DND-41 (cell line): ENCODE data around the gene TCF12.

Source experiments
- ATAC-seq: fragments of 200-7000 bp; cut with Tn5 transposase; 3 replicates; pipeline ENCODE4 v1.9.1; 2021; ENCODE audit warnings: low read depth; ENCODE audit not compliant: insufficient read depth
- DNase-seq: peaks from one replicate; pipeline ENCODE4 v3.0.0-alpha.2; 2020
- H2AFZ ChIP-seq: 2 replicates; pipeline ENCODE4 v1.6.0; 2012; ENCODE audit warnings: low read depth, low read length
- H3K27ac ChIP-seq: 2 replicates; pipeline ENCODE4 v1.5.1; 2012; ENCODE audit warnings: low read length, inconsistent platforms
- H3K27me3 ChIP-seq: fragments of 200-600 bp; sonication (generic); 2 replicates; pipeline ENCODE4 v1.6.0; 2012; ENCODE audit warnings: low read length, mild to moderate bottlenecking, inconsistent platforms; ENCODE audit not compliant: insufficient read depth, poor library complexity
- H3K36me3 ChIP-seq: 2 replicates; pipeline ENCODE4 v1.5.1; 2012; ENCODE audit warnings: low read length, inconsistent platforms; ENCODE audit not compliant: insufficient read depth
- H3K4me1 ChIP-seq: 2 replicates; pipeline ENCODE4 v1.5.1; 2012; ENCODE audit warnings: mild to moderate bottlenecking, low read length; ENCODE audit not compliant: insufficient read depth
- H3K4me2 ChIP-seq: 2 replicates; pipeline ENCODE4 v1.6.0; 2012; ENCODE audit warnings: mild to moderate bottlenecking, moderate library complexity, low read length, inconsistent platforms; ENCODE audit not compliant: insufficient read depth
- H3K4me3 ChIP-seq, 2 experiments: fragments of 200-600 bp in 1 of 2; shearing (Covaris generic) in 1 of 2; 2 replicates each; pipeline ENCODE4 v1.5.1; 2012 to 2016; ENCODE audit warnings: inconsistent platforms in 2 of 2, low read length in 2 of 2, mild to moderate bottlenecking in 2 of 2, low read depth in 1 of 2, moderate library complexity in 1 of 2
- H3K79me2 ChIP-seq: 2 replicates; pipeline ENCODE4 v1.6.0; 2012; ENCODE audit warnings: low read length, inconsistent platforms; ENCODE audit not compliant: insufficient read depth
- H3K9ac ChIP-seq: 2 replicates; pipeline ENCODE4 v1.6.0; 2012; ENCODE audit warnings: low read depth, mild to moderate bottlenecking, inconsistent platforms, low read length, moderate library complexity
- H3K9me3 ChIP-seq: 2 replicates; pipeline ENCODE4 v1.5.1; 2012; ENCODE audit warnings: low read length, moderate library complexity, mild to moderate bottlenecking, inconsistent platforms; ENCODE audit not compliant: insufficient read depth, severe bottlenecking
- H4K20me1 ChIP-seq: 2 replicates; pipeline ENCODE4 v1.6.0; 2012; ENCODE audit warnings: low read length; ENCODE audit not compliant: insufficient read depth
- CTCF ChIP-seq: IDR thresholded peaks from 2 replicates; pipeline ENCODE4 v1.5.1; 2012; ENCODE audit warnings: borderline replicate concordance, low read length, moderate library complexity, mild to moderate bottlenecking; ENCODE audit not compliant: poor library complexity, severe bottlenecking; ENCODE audit errors: extremely low read depth
- EZH2 ChIP-seq: IDR thresholded peaks from 3 replicates; pipeline ENCODE4 v1.6.1; 2012; ENCODE audit warnings: borderline replicate concordance, low read depth, mild to moderate bottlenecking, moderate library complexity, low read length, inconsistent platforms; ENCODE audit not compliant: severe bottlenecking

Gene TCF12

GRCh38 chr15:57090496-57090859 lies 172.0 kb downstream of the TCF12 start:
- no peaks in the 10 kb centered on the region for H3K27me3 ChIP-seq
- no peak overlapping the region for H3K9ac ChIP-seq
- ATAC-seq (no peak), DNase-seq (no peak)
- no peaks in the 10 kb centered on the region for H3K9me3 ChIP-seq
- peaks cover 6% of the 10 kb centered on the region; the same call in 1 of the 2 replicates for H4K20me1 ChIP-seq
- H3K4me2 ChIP-seq: no peak overlapping the region
- H3K27ac ChIP-seq: no peak overlapping the region
- peaks cover 31% of the 10 kb centered on the region for H3K36me3 ChIP-seq
- no peaks in the 10 kb centered on the region for H3K4me1 ChIP-seq
- peaks cover 61% of the 10 kb centered on the region for H3K79me2 ChIP-seq
- TF ChIP-seq EZH2 (no peak), CTCF (no peak)
- H2AFZ ChIP-seq: no peak overlapping the region
- no peak overlapping the region for H3K4me3 ChIP-seq

GRCh38 chr15:57091636-57092035 lies 173.2 kb downstream of the TCF12 start:
- no peak overlapping the region for H3K9ac ChIP-seq
- H2AFZ ChIP-seq: no peak overlapping the region
- no peak overlapping the region for H3K4me2 ChIP-seq
- no peaks in the 10 kb centered on the region for H3K9me3 ChIP-seq
- peaks cover 33% of the 10 kb centered on the region for H3K36me3 ChIP-seq
- H3K27me3 ChIP-seq: no peaks in the 10 kb centered on the region
- H3K4me3 ChIP-seq: no peak overlapping the region
- TF ChIP-seq CTCF (no peak), EZH2 (no peak)
- peaks cover 6% of the 10 kb centered on the region; the same call in 1 of the 2 replicates for H4K20me1 ChIP-seq
- no peaks in the 10 kb centered on the region for H3K4me1 ChIP-seq
- ATAC-seq: no peak
- no peak for DNase-seq
- H3K27ac ChIP-seq: no peak overlapping the region
- H3K79me2 ChIP-seq: peaks cover 57% of the 10 kb centered on the region

- ATAC-seq (no peak), DNase-seq (no peak)
- TF ChIP-seq CTCF: no peak
- no peak for TF ChIP-seq EZH2
- Histone ChIP-seq H3K4me3 (no peak overlapping the region), H3K79me2 (peaks cover 58% of the 10 kb centered on the region), H4K20me1 (peaks cover 6% of the 10 kb centered on the region; the same call in 1 of the 2 replicates), H3K9me3 (no peaks in the 10 kb centered on the region), H3K36me3 (peaks cover 35% of the 10 kb centered on the region), H3K27ac (no peak overlapping the region), H3K9ac (no peak overlapping the region), H3K4me2 (no peak overlapping the region), H3K4me1 (no peaks in the 10 kb centered on the region), H3K27me3 (no peaks in the 10 kb centered on the region), H2AFZ (no peak overlapping the region)
Observed at GRCh38 chr15:57092252-57092651, 173.8 kb downstream of the TCF12 start.
